Measurements from ENCODE around the gene OTOG. TPM values are rescaled to one million over a fixed set of nuclear protein-coding genes. Genes with fewer than 3 reads are reported as not detected.

OTOG gene
- total and polyA plus RNA-seq, 2 donors (not counting 3 experiments of a cell fraction or from before 2014, with no cell fraction given) = not detected

Other genes with a start within 250 kb of the OTOG start
- 8.1 and 8.7 TPM in 2 replicates for gene NCR3LG1, start 195.5 kb upstream of the OTOG start, total RNA-seq
- gene NCR3LG1, start 195.5 kb upstream of the OTOG start, polyA plus RNA-seq = 1.9 and 2.2 TPM in 2 replicates
- gene KCNJ11, start 158.6 kb upstream of the OTOG start, total RNA-seq = not detected in 2 replicates
- gene KCNJ11, start 158.6 kb upstream of the OTOG start, polyA plus RNA-seq = 0.04 TPM in 1 of 2 replicates, not detected in the other
- gene ABCC8, start 70.4 kb upstream of the OTOG start, total RNA-seq = not detected in 2 replicates
- gene ABCC8, start 70.4 kb upstream of the OTOG start, polyA plus RNA-seq = not detected in 2 replicates
- gene USH1C, start 2.8 kb upstream of the OTOG start, total RNA-seq = not detected in 2 replicates
- not detected in 2 replicates for gene USH1C, start 2.8 kb upstream of the OTOG start, polyA plus RNA-seq
- gene MYOD1, start 172.3 kb downstream of the OTOG start, total RNA-seq = not detected in 2 replicates
- gene MYOD1, start 172.3 kb downstream of the OTOG start, polyA plus RNA-seq = not detected in 2 replicates
- not detected in 2 replicates for gene KCNC1, start 187.5 kb downstream of the OTOG start, total RNA-seq
- gene KCNC1, start 187.5 kb downstream of the OTOG start, polyA plus RNA-seq = not detected in 2 replicates

All from endothelial cell of umbilical vein (primary cell).